SW 1271 (cell line): ENCODE results near the gene ST3GAL3.
"Not testable (repeated sequence)": the region's sequence is repeated elsewhere in the genome, so short reads cannot be mapped to it uniquely, and the experiment has no call there.

ENCODE experiments used
- DNase-seq, 2 experiments: peaks; one replicate each; lab custom pipeline; 2025; lab: John Stamatoyannopoulos, UW

ST3GAL3 gene

GRCh38 chr1:43757343-43758053 lies 50.2 kb downstream of the ST3GAL3 start:
- no peak for DNase-seq

GRCh38 chr1:43760745-43761317 lies 53.5 kb downstream of the ST3GAL3 start:
- no peak for DNase-seq

- peak; percentile 20 to 77 for DNase-seq
Observed at GRCh38 chr1:43763497-43763973, 56.2 kb downstream of the ST3GAL3 start.

GRCh38 chr1:43764581-43764980 lies 57.2 kb downstream of the ST3GAL3 start:
- no peak for DNase-seq

- no peak for DNase-seq
Observed at GRCh38 chr1:43766086-43766784, 58.9 kb downstream of the ST3GAL3 start.

GRCh38 chr1:43766818-43767525 lies 59.6 kb downstream of the ST3GAL3 start:
- DNase-seq: no peak

- no peak for DNase-seq
Observed at GRCh38 chr1:43768168-43768567, 60.8 kb downstream of the ST3GAL3 start.

GRCh38 chr1:43769350-43769908 lies 62.1 kb downstream of the ST3GAL3 start:
- DNase-seq: no peak

- no peak for DNase-seq
Observed at GRCh38 chr1:43770111-43770510, 62.8 kb downstream of the ST3GAL3 start.

- DNase-seq: no peak
Observed at GRCh38 chr1:43772978-43773377, 65.6 kb downstream of the ST3GAL3 start.

- DNase-seq: no peak
Observed at GRCh38 chr1:43773821-43774220, 66.5 kb downstream of the ST3GAL3 start.

- no peak for DNase-seq
Observed at GRCh38 chr1:43774359-43774758, 67.0 kb downstream of the ST3GAL3 start.

- peak in 1 of 2 experiments; percentile 4 for DNase-seq
Observed at GRCh38 chr1:43776043-43776761, 68.9 kb downstream of the ST3GAL3 start.

- not testable (repeated sequence) for DNase-seq
Observed at GRCh38 chr1:43777916-43778315, 70.6 kb downstream of the ST3GAL3 start.

- no peak for DNase-seq
Observed at GRCh38 chr1:43779266-43779665, 71.9 kb downstream of the ST3GAL3 start.

GRCh38 chr1:43779805-43780403 lies 72.6 kb downstream of the ST3GAL3 start:
- DNase-seq: no peak

- no peak for DNase-seq
Observed at GRCh38 chr1:43781574-43781973, 74.2 kb downstream of the ST3GAL3 start.

GRCh38 chr1:43783096-43783670 lies 75.8 kb downstream of the ST3GAL3 start:
- DNase-seq: no peak

GRCh38 chr1:43783671-43784205 lies 76.4 kb downstream of the ST3GAL3 start:
- peak in 1 of 2 experiments; percentile 32 for DNase-seq
